ENCODE results near the gene ANGEL2. TPM values are rescaled to one million over a fixed set of nuclear protein-coding genes. Genes with fewer than 3 reads are reported as not detected.

The ANGEL2 gene
- total RNA-seq, 1 experiment from 2014 or later: 25.5 TPM

DNA sequence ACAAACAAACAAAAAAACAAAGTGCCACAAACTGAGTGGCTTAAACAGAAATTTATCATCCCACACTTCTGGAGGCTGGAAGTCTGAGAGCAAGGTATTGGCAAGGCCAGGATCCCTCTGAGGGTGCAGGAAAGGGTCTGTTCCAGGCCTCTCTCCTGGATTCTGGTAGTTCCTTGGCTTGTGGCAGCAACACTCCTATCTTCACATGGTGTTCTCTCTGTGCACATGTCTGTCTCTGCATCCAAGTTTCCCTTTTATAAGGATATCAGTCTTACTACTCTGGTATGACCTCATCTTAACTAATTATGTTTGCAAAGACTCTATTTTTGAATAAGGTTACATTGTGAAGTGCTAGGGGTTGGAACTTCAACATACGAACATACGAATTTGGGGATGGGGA, 70.6 kb downstream of the ANGEL2 start:
- ATAC-seq (no peak), DNase-seq (ENCODE audit: low read depth, low spot score) (no peak)
- Histone ChIP-seq H3K4me2 (ENCODE audit: low read length) (no peak overlapping the region), H3K4me1 (ENCODE audit: control insufficient read depth in 1 of 2, insufficient read depth in 2 of 2, low read length in 2 of 2) (peaks cover 2 to 4% of the 10 kb centered on the region in 2 experiments; a peak in 3 of 4 replicates), H4K20me1 (ENCODE audit: insufficient read depth) (no peaks in the 10 kb centered on the region), H2AFZ (ENCODE audit: low read depth, low read length, poor library complexity, severe bottlenecking) (no peak overlapping the region), H3K36me3 (ENCODE audit: control insufficient read depth in 1 of 2, insufficient read depth in 2 of 2, low read length in 2 of 2) (no peaks in the 10 kb centered on the region), H3K9me2 (ENCODE audit: insufficient read depth) (no peaks in the 10 kb centered on the region), H3K27me3 (ENCODE audit: insufficient read depth, low read length) (no peaks in the 10 kb centered on the region), H3K27ac (ENCODE audit: low read depth, low read length) (no peak overlapping the region), H3K9me3 (ENCODE audit: control insufficient read depth in 1 of 2, insufficient read depth in 1 of 2, low read depth in 1 of 2, low read length in 2 of 2) (no peaks in the 10 kb centered on the region), H3K4me3 (replicated peaks in 1 of 2; ENCODE audit: low read depth in 1 of 2, low read length in 2 of 2) (no peak overlapping the region), H3K9ac (ENCODE audit: low read length) (no peak overlapping the region), H3K79me2 (ENCODE audit: insufficient read depth, low read length) (no peaks in the 10 kb centered on the region)
- TF ChIP-seq POLR2A (IDR thresholded peaks at IDR 0.05; ENCODE audit: borderline replicate concordance, extremely low read depth, insufficient read depth, insufficient read length): no peak
- no peak for TF ChIP-seq POLR2AphosphoS5 (IDR thresholded peaks at IDR 0.05; ENCODE audit: low read depth, low read length)
- TF ChIP-seq ZBTB33 (IDR thresholded peaks at IDR 0.05; ENCODE audit: extremely low read depth, insufficient replicate concordance, low read length): no peak
- no peak for TF ChIP-seq SP1 (IDR thresholded peaks at IDR 0.05; ENCODE audit: low read depth)
- no peak for TF ChIP-seq JUND (IDR thresholded peaks at IDR 0.05)
- TF ChIP-seq EZH2phosphoT487 (IDR thresholded peaks at IDR 0.05; ENCODE audit: borderline replicate concordance): no peak
- no peak for TF ChIP-seq CEBPB (IDR thresholded peaks at IDR 0.05; ENCODE audit: low read depth)
- TF ChIP-seq EGR1 (IDR thresholded peaks at IDR 0.05; ENCODE audit: low read depth): no peak
- TF ChIP-seq, protein P1, sequence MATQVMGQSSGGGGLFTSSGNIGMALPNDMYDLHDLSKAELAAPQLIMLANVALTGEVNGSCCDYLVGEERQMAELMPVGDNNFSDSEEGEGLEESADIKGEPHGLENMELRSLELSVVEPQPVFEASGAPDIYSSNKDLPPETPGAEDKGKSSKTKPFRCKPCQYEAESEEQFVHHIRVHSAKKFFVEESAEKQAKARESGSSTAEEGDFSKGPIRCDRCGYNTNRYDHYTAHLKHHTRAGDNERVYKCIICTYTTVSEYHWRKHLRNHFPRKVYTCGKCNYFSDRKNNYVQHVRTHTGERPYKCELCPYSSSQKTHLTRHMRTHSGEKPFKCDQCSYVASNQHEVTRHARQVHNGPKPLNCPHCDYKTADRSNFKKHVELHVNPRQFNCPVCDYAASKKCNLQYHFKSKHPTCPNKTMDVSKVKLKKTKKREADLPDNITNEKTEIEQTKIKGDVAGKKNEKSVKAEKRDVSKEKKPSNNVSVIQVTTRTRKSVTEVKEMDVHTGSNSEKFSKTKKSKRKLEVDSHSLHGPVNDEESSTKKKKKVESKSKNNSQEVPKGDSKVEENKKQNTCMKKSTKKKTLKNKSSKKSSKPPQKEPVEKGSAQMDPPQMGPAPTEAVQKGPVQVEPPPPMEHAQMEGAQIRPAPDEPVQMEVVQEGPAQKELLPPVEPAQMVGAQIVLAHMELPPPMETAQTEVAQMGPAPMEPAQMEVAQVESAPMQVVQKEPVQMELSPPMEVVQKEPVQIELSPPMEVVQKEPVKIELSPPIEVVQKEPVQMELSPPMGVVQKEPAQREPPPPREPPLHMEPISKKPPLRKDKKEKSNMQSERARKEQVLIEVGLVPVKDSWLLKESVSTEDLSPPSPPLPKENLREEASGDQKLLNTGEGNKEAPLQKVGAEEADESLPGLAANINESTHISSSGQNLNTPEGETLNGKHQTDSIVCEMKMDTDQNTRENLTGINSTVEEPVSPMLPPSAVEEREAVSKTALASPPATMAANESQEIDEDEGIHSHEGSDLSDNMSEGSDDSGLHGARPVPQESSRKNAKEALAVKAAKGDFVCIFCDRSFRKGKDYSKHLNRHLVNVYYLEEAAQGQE (IDR thresholded peaks at IDR 0.05; ENCODE audit: low read depth): no peak
- no peak for TF ChIP-seq FOSL1 (IDR thresholded peaks at IDR 0.05; ENCODE audit: low read depth)
- no peak for TF ChIP-seq SRF (IDR thresholded peaks at IDR 0.05; ENCODE audit: low read depth)
- intact Hi-C loops (cut with micrococcal nuclease): no loop called here
- ChIA-PET RAD21 (ENCODE audit: low non-redundant PET in 1 of 2, low total read pairs in 2 of 2, uncharacterized antibody in 2 of 2, unreplicated experiment in 2 of 2) (no interaction called here), CTCF (no interaction called here), POLR2A (no interaction called here)
- no TSS peak for BruUV-seq (replicated peaks)

Data from HCT116 (cell line).